SIG-M5 treated with dmso at 0.1 percent for 504 hours (cell line): ENCODE measurements around the gene DYNLT2.

Experiments used
- DNase-seq: peaks from one replicate; lab custom pipeline; 2025; ENCODE audit not compliant: unreplicated experiment; lab: John Stamatoyannopoulos, UW

The DYNLT2 gene

GRCh38 chr6:169738976-169739529 lies 12.3 kb downstream of the DYNLT2 start:
- DNase-seq = no peak

- no peak for DNase-seq
Measured at GRCh38 chr6:169738204-169738975, 13.0 kb downstream of the DYNLT2 start.

- no peak for DNase-seq
Measured at GRCh38 chr6:169729961-169730360, 21.4 kb downstream of the DYNLT2 start.

GRCh38 chr6:169726963-169727362 lies 24.4 kb downstream of the DYNLT2 start:
- no peak for DNase-seq

GRCh38 chr6:169726049-169726400 lies 25.3 kb downstream of the DYNLT2 start:
- DNase-seq = no peak

- DNase-seq = peak; percentile 12
Measured at GRCh38 chr6:169725125-169726048, 26.0 kb downstream of the DYNLT2 start.

GRCh38 chr6:169724494-169725124 lies 26.8 kb downstream of the DYNLT2 start, which contains the start of gene PHF10:
Gene PHF10 (minus strand): TSS chr6:169724500. CDS start chr6:169723931, 569 bp downstream.
- DNase-seq = peak; percentile 20

- DNase-seq = no peak
Measured at GRCh38 chr6:169723991-169724493, 27.3 kb downstream of the DYNLT2 start.

- DNase-seq = peak; percentile 50
Measured at GRCh38 chr6:169723200-169723909, 28.0 kb downstream of the DYNLT2 start.

GRCh38 chr6:169722362-169723199 lies 28.8 kb downstream of the DYNLT2 start:
- DNase-seq = peak; percentile 50

GRCh38 chr6:169720207-169720855 lies 31.0 kb downstream of the DYNLT2 start:
- DNase-seq = peak; percentile 60

- no peak for DNase-seq
Measured at GRCh38 chr6:169719117-169719516, 32.3 kb downstream of the DYNLT2 start.

GRCh38 chr6:169714595-169714994 lies 36.8 kb downstream of the DYNLT2 start:
- DNase-seq = no peak

- DNase-seq = no peak
Measured at GRCh38 chr6:169714178-169714577, 37.2 kb downstream of the DYNLT2 start.

GRCh38 chr6:169710009-169710408 lies 41.4 kb downstream of the DYNLT2 start:
- no peak for DNase-seq

GRCh38 chr6:169709293-169709692 lies 42.1 kb downstream of the DYNLT2 start:
- DNase-seq = no peak

GRCh38 chr6:169707772-169708171 lies 43.6 kb downstream of the DYNLT2 start:
- DNase-seq = no peak

- DNase-seq = no peak
Measured at GRCh38 chr6:169702840-169703246, 48.5 kb downstream of the DYNLT2 start.
